Measurements from ENCODE around the gene HOXB1. TPM values are rescaled to one million over a fixed set of nuclear protein-coding genes. Genes with fewer than 3 reads are reported as not detected.

HOXB1 gene
- total RNA-seq, result not detected in 2 replicates
- long read RNA-seq, result 0 reads

- H3K36me3 Mint-ChIP-seq (ENCODE audit: unreplicated experiment), result no peaks in the 10 kb centered on the region
- H3K4me3 Mint-ChIP-seq (ENCODE audit: unreplicated experiment), result no peak within 1 kb of the TSS
- TF ChIP-seq CTCF (IDR thresholded peaks at IDR 0.05), result no peak
- H3K9me3 Mint-ChIP-seq (ENCODE audit: unreplicated experiment), result no peaks in the 10 kb centered on the region
- no peaks in the 10 kb centered on the region for H3K4me1 Mint-ChIP-seq (ENCODE audit: unreplicated experiment)
- no peak for DNase-seq (ENCODE audit: extremely low spot score, unreplicated experiment)
- peaks cover 56% of the 10 kb centered on the region for H3K27me3 Mint-ChIP-seq (ENCODE audit: unreplicated experiment)
- no peak within 1 kb of the TSS for H3K27ac Mint-ChIP-seq (ENCODE audit: unreplicated experiment)
Measured at GRCh38 chr17:48530887-48531272, at the start of gene HOXB1. HOXB1 (minus strand) TSS chr17:48531011; CDS start chr17:48530904, 107 bp downstream.

GRCh38 chr17:48579760-48580554, 49.1 kb upstream of the HOXB1 start:
- Mint-ChIP-seq H3K36me3 (ENCODE audit: unreplicated experiment) (peaks cover 1% of the 10 kb centered on the region), H3K9me3 (ENCODE audit: unreplicated experiment) (no peaks in the 10 kb centered on the region), H3K4me1 (ENCODE audit: unreplicated experiment) (peaks cover 5% of the 10 kb centered on the region), H3K4me3 (ENCODE audit: unreplicated experiment) (no peak overlapping the region), H3K27ac (ENCODE audit: unreplicated experiment) (no peak overlapping the region), H3K27me3 (ENCODE audit: unreplicated experiment) (peaks cover 88% of the 10 kb centered on the region)
- no peak for TF ChIP-seq CTCF (IDR thresholded peaks at IDR 0.05)
- DNase-seq (ENCODE audit: extremely low spot score, unreplicated experiment), result no peak

GRCh38 chr17:48579471-48579759, 48.6 kb upstream of the HOXB1 start:
- Mint-ChIP-seq H3K27ac (ENCODE audit: unreplicated experiment) (no peak overlapping the region), H3K27me3 (ENCODE audit: unreplicated experiment) (peaks cover 88% of the 10 kb centered on the region), H3K4me3 (ENCODE audit: unreplicated experiment) (no peak overlapping the region), H3K4me1 (ENCODE audit: unreplicated experiment) (peaks cover 3% of the 10 kb centered on the region), H3K36me3 (ENCODE audit: unreplicated experiment) (peaks cover 1% of the 10 kb centered on the region), H3K9me3 (ENCODE audit: unreplicated experiment) (no peaks in the 10 kb centered on the region)
- no peak for DNase-seq (ENCODE audit: extremely low spot score, unreplicated experiment)
- no peak for TF ChIP-seq CTCF (IDR thresholded peaks at IDR 0.05)

- Mint-ChIP-seq H3K27me3 (ENCODE audit: unreplicated experiment) (peaks cover 88% of the 10 kb centered on the region), H3K36me3 (ENCODE audit: unreplicated experiment) (peaks cover 1% of the 10 kb centered on the region), H3K4me1 (ENCODE audit: unreplicated experiment) (peaks cover 3% of the 10 kb centered on the region), H3K9me3 (ENCODE audit: unreplicated experiment) (no peaks in the 10 kb centered on the region), H3K4me3 (ENCODE audit: unreplicated experiment) (no peak overlapping the region), H3K27ac (ENCODE audit: unreplicated experiment) (no peak overlapping the region)
- TF ChIP-seq CTCF (IDR thresholded peaks at IDR 0.05), result no peak
- no peak for DNase-seq (ENCODE audit: extremely low spot score, unreplicated experiment)
Measured at GRCh38 chr17:48578616-48579470, 48.0 kb upstream of the HOXB1 start.

Data from osteocyte (in vitro differentiated cells).